Endothelial cell of umbilical vein (primary cell): ENCODE results near the gene MAGI1. TPM values are rescaled to one million over a fixed set of nuclear protein-coding genes. Genes with fewer than 3 reads are reported as not detected.

ENCODE experiments used
- BruUV-seq: library from RNA; stranded (reverse); fragments of 400-500 nt; replicated peaks from 2 replicates; lab custom pipeline; 2021; lab: Mats Ljungman, UMichigan
- CTCF ChIA-PET: fragments of 300-600, 350-600 bp; sonication (Branson Sonifier 250); formaldehyde crosslinking; loops from one replicate; lab custom pipeline; 2021; ENCODE audit warnings: antibody characterized with exemption, inconsistent platforms; lab: Charles Lee
- POLR2A ChIA-PET: fragments of 300-600, 350-600 bp; sonication (Branson Sonifier 250); formaldehyde crosslinking; loops from one replicate; lab custom pipeline; 2021; ENCODE audit warnings: antibody characterized with exemption, inconsistent platforms; lab: Charles Lee
- DNase-seq: peaks from one replicate; pipeline ENCODE4 v3.0.0-alpha.2; 2011; ENCODE audit warnings: low read depth, low spot score
- FAIRE-seq: peaks from 2 replicates; lab custom pipeline; 2011; peaks lifted over from hg19 to GRCh38; lab: Jason Lieb, UNC
- H2AFZ ChIP-seq: 2 replicates; pipeline ENCODE4 v1.6.0; 2012; ENCODE audit warnings: low read depth, low read length, control low read depth, inconsistent platforms
- H3K27ac ChIP-seq: 2 replicates; pipeline ENCODE4 v1.5.1; 2011; ENCODE audit warnings: low read depth, mild to moderate bottlenecking, control low read depth, low read length, moderate library complexity; ENCODE audit not compliant: insufficient read depth
- H3K27me3 ChIP-seq, 2 experiments: 2 replicates each; pipeline versions ENCODE4 v1.6.0 to v1.6.1; 2011; ENCODE audit warnings: low read length in 2 of 2, mixed read lengths in 1 of 2; ENCODE audit not compliant: control insufficient read depth in 2 of 2, insufficient read depth in 2 of 2
- H3K36me3 ChIP-seq, 2 experiments: 2 replicates in 1 of 2; 3 replicates in 1 of 2; pipeline ENCODE4 v1.5.1; 2011; ENCODE audit warnings: low read length in 2 of 2, mild to moderate bottlenecking in 1 of 2, moderate library complexity in 1 of 2; ENCODE audit not compliant: control insufficient read depth in 2 of 2, insufficient read depth in 2 of 2; ENCODE audit errors: extremely low read depth in 1 of 2
- H3K4me1 ChIP-seq: 3 replicates; pipeline ENCODE4 v1.5.1; 2011; ENCODE audit warnings: mild to moderate bottlenecking, low read length; ENCODE audit not compliant: control insufficient read depth, insufficient read depth; ENCODE audit errors: extremely low read depth
- H3K4me2 ChIP-seq: 2 replicates; pipeline ENCODE4 v1.6.1; 2011; ENCODE audit warnings: low read length, control low read depth, mixed read lengths; ENCODE audit not compliant: insufficient read depth
- H3K4me3 ChIP-seq, 3 experiments: fragments of 200-600 bp in 1 of 3; sonication (generic), shearing (Covaris generic) in 1 of 3; replicated peaks in 1 of 3; 2 replicates each; pipeline ENCODE4 v1.5.1; 2011 to 2016; ENCODE audit warnings: control low read depth in 3 of 3, low read length in 3 of 3, mild to moderate bottlenecking in 2 of 3, inconsistent platforms in 1 of 3, low read depth in 1 of 3, moderate library complexity in 1 of 3; ENCODE audit not compliant: insufficient read depth in 1 of 3
- H3K79me2 ChIP-seq: 2 replicates; pipeline ENCODE4 v1.6.0; 2012; ENCODE audit warnings: low read length, inconsistent platforms; ENCODE audit not compliant: control insufficient read depth, insufficient read depth
- H3K9ac ChIP-seq: replicated peaks from 2 replicates; pipeline ENCODE3; 2011; ENCODE audit warnings: low read length, control low read depth; ENCODE audit not compliant: insufficient read depth; ENCODE audit errors: extremely low read depth
- H3K9me1 ChIP-seq: replicated peaks from 3 replicates; pipeline ENCODE4 v1.6.0; 2011; ENCODE audit warnings: mild to moderate bottlenecking, low read length; ENCODE audit not compliant: control insufficient read depth, insufficient read depth; ENCODE audit errors: extremely low read depth
- H3K9me3 ChIP-seq: replicated peaks from 2 replicates; pipeline ENCODE4 v1.5.1; 2012; ENCODE audit warnings: low read length, inconsistent platforms; ENCODE audit not compliant: control insufficient read depth, insufficient read depth
- H4K20me1 ChIP-seq: replicated peaks from 2 replicates; pipeline ENCODE3; 2011; ENCODE audit warnings: mild to moderate bottlenecking, low read length; ENCODE audit not compliant: control insufficient read depth, insufficient read depth; ENCODE audit errors: extremely low read depth
- CTCF ChIP-seq, 2 donors: IDR thresholded peaks; 1 replicate in 1 of 2; 2 replicates in 1 of 2; pipeline ENCODE4 v1.5.1; 2011; ENCODE audit warnings: low read length in 2 of 2, mild to moderate bottlenecking in 2 of 2, moderate library complexity in 2 of 2, control low read depth in 1 of 2, inconsistent platforms in 1 of 2, low read depth in 1 of 2; ENCODE audit not compliant: insufficient read depth in 1 of 2; ENCODE audit errors: extremely low read depth in 1 of 2
- EZH2 ChIP-seq: IDR thresholded peaks from 2 replicates; pipeline ENCODE4 v1.6.1; 2012; ENCODE audit warnings: borderline replicate concordance, low read depth, mild to moderate bottlenecking, moderate library complexity, low read length, inconsistent platforms; ENCODE audit not compliant: severe bottlenecking
- FOS ChIP-seq: IDR thresholded peaks from 2 replicates; pipeline ENCODE4 v1.6.1; 2011; ENCODE audit warnings: mild to moderate bottlenecking, low read length, moderate library complexity, borderline replicate concordance; ENCODE audit not compliant: insufficient read depth
- JUN ChIP-seq: IDR thresholded peaks from 2 replicates; pipeline ENCODE4 v1.6.1; 2011; ENCODE audit warnings: borderline replicate concordance, low read depth; ENCODE audit not compliant: insufficient read length, insufficient read depth
- POLR2AphosphoS5 ChIP-seq: IDR thresholded peaks from 2 replicates; pipeline ENCODE4 v1.6.1; 2012; ENCODE audit warnings: low read depth, mild to moderate bottlenecking, control low read depth, low read length, moderate library complexity; ENCODE audit not compliant: insufficient read depth
- dilution Hi-C: fragments of 300-500 bp; cut with MboI; formaldehyde crosslinking; loops from one replicate; pipeline ENCODE4 v1.15.0; 2019; ENCODE audit warnings: low sequenced_read_pairs; ENCODE audit not compliant: extremely low pct_ligation_motif_present
- intact Hi-C: fragments of 100-400 bp; cut with micrococcal nuclease; formaldehyde crosslinking; loops from one replicate; pipeline ENCODE4 v1.10.0; 2022
- polyA plus RNA-seq, 4 experiments: library from polyadenylated mRNA; depleted of rRNA in 3 of 4; stranded (reverse) in 3 of 4; unstranded in 1 of 4; fragments of >200 nt; gene quantifications; 2 replicates each; pipeline versions ENCODE4 v1.2.1 to v1.2.3, GENCODE V29; 2011 to 2012; ENCODE audit warnings: missing spikeins in 1 of 4
- total RNA-seq: library from RNA; stranded (reverse); gene quantifications from 2 replicates; pipeline ENCODE4 v1.2.3, GENCODE V29; 2021

MAGI1 gene
- total and polyA plus RNA-seq, 2 donors (not counting 3 experiments of a cell fraction or from before 2014, with no cell fraction given) = 10.1 to 47.9 TPM

DNA sequence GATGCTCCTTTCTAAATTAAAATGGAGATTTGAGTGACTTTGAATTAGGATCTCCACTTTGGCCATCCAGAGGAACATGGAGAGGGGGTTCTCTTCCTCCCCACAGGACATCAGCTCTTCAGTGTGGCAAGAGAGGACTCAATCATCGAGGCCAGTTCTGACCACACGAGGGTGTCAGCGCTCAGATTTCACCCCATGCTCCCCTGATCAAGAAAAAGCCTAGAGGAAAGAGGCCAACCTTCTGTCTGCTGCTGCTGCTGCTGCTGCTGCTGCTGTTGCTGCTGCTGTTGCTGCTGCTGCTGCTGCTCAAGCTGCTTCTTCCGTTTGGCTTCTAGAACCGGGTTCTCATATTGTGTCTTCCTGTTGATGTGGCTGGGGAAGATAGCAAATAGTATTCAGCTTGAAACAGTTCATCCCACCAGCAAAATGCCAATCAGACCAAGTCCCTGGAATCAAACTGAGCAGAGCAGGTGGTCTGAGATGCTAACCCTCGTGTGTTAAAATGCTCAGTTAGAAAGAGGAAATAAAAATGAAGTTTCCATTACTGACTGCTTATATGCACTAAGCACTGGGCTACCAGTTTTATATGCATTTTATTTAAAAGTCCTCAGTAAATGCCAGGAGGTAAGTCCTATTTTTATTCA is 599.0 kb downstream of the MAGI1 start:
- dilution Hi-C loops (no loop called here), intact Hi-C loops (loop anchor here (1.0 to 5.0 kb wide), 5 partner anchors 234 to 757 kb away; partner anchors contain the start of gene ADAMTS9)
- no TSS peak for BruUV-seq
- DNase-seq (peak; percentile 59), FAIRE-seq (peak; percentile 67)
- ChIA-PET CTCF (interaction anchor here (0.7 to 3.6 kb wide), 38 partner anchors 9 to 909 kb away, joined by 3 to 65 read pairs (median 4); no protein-coding TSS in a partner anchor), POLR2A (no interaction called here)
- H3K4me1 ChIP-seq = no peaks in the 10 kb centered on the region
- H3K27me3 ChIP-seq = no peaks in the 10 kb centered on the region
- H3K9me3 ChIP-seq = no peaks in the 10 kb centered on the region
- H3K36me3 ChIP-seq = peaks cover 0 to 2% of the 10 kb centered on the region in 2 experiments
- no peaks in the 10 kb centered on the region for H3K9me1 ChIP-seq
- no peak overlapping the region for H3K4me2 ChIP-seq
- no peak for TF ChIP-seq POLR2AphosphoS5
- no peak for TF ChIP-seq EZH2
- no peak for TF ChIP-seq FOS
- TF ChIP-seq JUN = no peak
- peak; percentile 35 to 66 for TF ChIP-seq CTCF (IDR thresholded peaks at IDR 0.05; ENCODE audit: extremely low read depth in 1 of 2, insufficient read depth in 1 of 2, low read depth in 1 of 2, low read length in 2 of 2)
- H4K20me1 ChIP-seq = no peaks in the 10 kb centered on the region
- H3K4me3 ChIP-seq = no peak overlapping the region
- H3K27ac ChIP-seq = no peak overlapping the region
- H3K9ac ChIP-seq = no peak overlapping the region
- no peaks in the 10 kb centered on the region for H3K79me2 ChIP-seq
- no peak overlapping the region for H2AFZ ChIP-seq
